Endometrial microvascular endothelial cells (primary cell): Measurements from ENCODE around the gene PIGP. TPM values are rescaled to one million over a fixed set of nuclear protein-coding genes. Genes with fewer than 3 reads are reported as not detected.

ENCODE experiments used
- total RNA-seq: library from RNA; depleted of rRNA; stranded (reverse); fragments of >200 nt; gene quantifications from one replicate; pipeline ENCODE4 v1.2.3, GENCODE V29; 2015; ENCODE audit errors: inconsistent ontology term

Gene PIGP
- total RNA-seq, 1 donor from 2014 or later = 28.2 TPM

Other genes with a start within 250 kb of the PIGP start
- 29.3 TPM for gene HLCS, start 106.4 kb downstream of the PIGP start, total RNA-seq
- gene RIPPLY3, start 66.4 kb downstream of the PIGP start, total RNA-seq = 0.37 TPM
- gene TTC3, start 183 bp upstream of the PIGP start, total RNA-seq = 45.9 TPM
- gene VPS26C, start 194.3 kb upstream of the PIGP start, total RNA-seq = 134 TPM